HepG2 (cell line): Measurements from ENCODE around the gene MIOS. TPM values are rescaled to one million over a fixed set of nuclear protein-coding genes. Genes with fewer than 3 reads are reported as not detected.
A peak's percentile ranks its signal among the peaks of the same experiment; 100 is the strongest.

Source experiments
- EED ChIP-seq: sonication (generic); formaldehyde crosslinking; IDR thresholded peaks from 2 replicates; pipeline ENCODE4 v1.5.0; 2020; ENCODE audit warnings: mild to moderate bottlenecking, missing genetic modification reagents
- ESRRA ChIP-seq: sonication (generic); formaldehyde crosslinking; IDR thresholded peaks from 2 replicates; pipeline ENCODE4 v1.5.1; 2020; ENCODE audit warnings: mild to moderate bottlenecking, low read depth, missing genetic modification reagents
- GLI4 ChIP-seq: sonication (generic); formaldehyde crosslinking; IDR thresholded peaks from 2 replicates; pipeline ENCODE4 v1.5.1; 2020; ENCODE audit warnings: missing genetic modification reagents, mild to moderate bottlenecking, moderate library complexity, borderline replicate concordance
- HES4 ChIP-seq: sonication (generic); formaldehyde crosslinking; IDR thresholded peaks from 2 replicates; pipeline ENCODE4 v1.9.0; 2021; ENCODE audit warnings: mild to moderate bottlenecking, missing genetic modification reagents, borderline replicate concordance
- HNRNPLL ChIP-seq: fragments of 200-400 bp; formaldehyde crosslinking; IDR thresholded peaks from 2 replicates; pipeline ENCODE4 v1.6.1; 2017; ENCODE audit warnings: mild to moderate bottlenecking, low read depth, low read length; ENCODE audit not compliant: poor library complexity, severe bottlenecking
- KDM5A ChIP-seq: fragments of 200-600 bp; sonication (generic); IDR thresholded peaks from 2 replicates; pipeline ENCODE4 v1.7.0; 2018; ENCODE audit warnings: antibody characterized with exemption, mild to moderate bottlenecking, low read length, borderline replicate concordance
- MAZ ChIP-seq, 2 experiments: sonication (generic) in 1 of 2; formaldehyde crosslinking in 1 of 2; IDR thresholded peaks; 2 replicates each; pipeline versions ENCODE4 v1.5.0 to v1.6.1; 2012 to 2020; ENCODE audit warnings: low read depth in 2 of 2, mild to moderate bottlenecking in 2 of 2, borderline replicate concordance in 1 of 2, improper control_type of control experiment in 1 of 2, low read length in 1 of 2, missing genetic modification reagents in 1 of 2, moderate library complexity in 1 of 2
- NCOA2 ChIP-seq: sonication (generic); formaldehyde crosslinking; IDR thresholded peaks from 2 replicates; pipeline ENCODE4 v1.8.0; 2022; ENCODE audit warnings: inconsistent platforms
- NR0B2 ChIP-seq: sonication (generic); formaldehyde crosslinking; IDR thresholded peaks from 2 replicates; pipeline ENCODE4 v1.4.0; 2020; ENCODE audit warnings: mild to moderate bottlenecking, missing genetic modification reagents
- NR1H2 ChIP-seq: sonication (generic); formaldehyde crosslinking; IDR thresholded peaks from 2 replicates; pipeline ENCODE4 v1.8.1; 2022; ENCODE audit warnings: low read depth, missing genetic modification reagents, borderline replicate concordance
- NR2F2 ChIP-seq: IDR thresholded peaks from 2 replicates; pipeline ENCODE4 v1.6.1; 2012; ENCODE audit warnings: low read depth, inconsistent platforms, borderline replicate concordance
- PPARG ChIP-seq: conservative IDR thresholded peaks from 2 replicates; pipeline ENCODE4 v1.6.1; 2016; ENCODE audit warnings: missing biosample characterization, missing genetic modification reagents
- PRMT3 ChIP-seq: sonication (generic); formaldehyde crosslinking; IDR thresholded peaks from 2 replicates; pipeline ENCODE4 v1.8.1; 2022; ENCODE audit warnings: low read depth, mild to moderate bottlenecking, moderate library complexity, missing genetic modification reagents, borderline replicate concordance
- RBM22 ChIP-seq: fragments of 200-400 bp; formaldehyde crosslinking; optimal IDR thresholded peaks from 2 replicates; pipeline ENCODE3; 2017; ENCODE audit warnings: mild to moderate bottlenecking, low read length, moderate library complexity
- SETDB1 ChIP-seq: sonication (generic); formaldehyde crosslinking; IDR thresholded peaks from 2 replicates; pipeline ENCODE4 v1.5.1; 2020; ENCODE audit warnings: missing genetic modification reagents, mild to moderate bottlenecking, borderline replicate concordance
- SRSF1 ChIP-seq: fragments of 200-400 bp; formaldehyde crosslinking; optimal IDR thresholded peaks from 2 replicates; pipeline ENCODE3; 2017; ENCODE audit warnings: mild to moderate bottlenecking, low read depth, low read length, moderate library complexity
- YEATS2 ChIP-seq: sonication (generic); formaldehyde crosslinking; IDR thresholded peaks from 2 replicates; pipeline ENCODE4 v1.4.0; 2020; ENCODE audit warnings: missing genetic modification reagents, borderline replicate concordance
- ZNF225 ChIP-seq: sonication (generic); formaldehyde crosslinking; IDR thresholded peaks from 2 replicates; pipeline ENCODE4 v1.4.0; 2020; ENCODE audit warnings: mild to moderate bottlenecking, missing genetic modification reagents
- ZNF24 ChIP-seq: fragments of 450-650 bp; IDR thresholded peaks from 2 replicates; pipeline ENCODE4 v1.6.1; 2017; ENCODE audit warnings: antibody characterized with exemption, mild to moderate bottlenecking
- ZNF644 ChIP-seq: IDR thresholded peaks from 2 replicates; pipeline ENCODE4 v1.6.1; 2016; ENCODE audit warnings: low read depth
- ZNF703 ChIP-seq: sonication (generic); formaldehyde crosslinking; IDR thresholded peaks from 2 replicates; pipeline ENCODE4 v1.5.1; 2020; ENCODE audit warnings: missing genetic modification reagents, mild to moderate bottlenecking, moderate library complexity, borderline replicate concordance
- ZNF710 ChIP-seq: sonication (generic); formaldehyde crosslinking; IDR thresholded peaks from 2 replicates; pipeline ENCODE4 v1.5.0; 2020; ENCODE audit warnings: mild to moderate bottlenecking, missing genetic modification reagents, borderline replicate concordance
- ZNF776 ChIP-seq: sonication (generic); formaldehyde crosslinking; IDR thresholded peaks from 2 replicates; pipeline ENCODE4 v1.4.0; 2020; ENCODE audit warnings: mild to moderate bottlenecking, missing genetic modification reagents
- ZNF850 ChIP-seq: sonication (generic); formaldehyde crosslinking; conservative IDR thresholded peaks from 2 replicates; pipeline ENCODE4 v1.9.0; 2021; ENCODE audit warnings: mild to moderate bottlenecking, missing genetic modification reagents
- ZSCAN30 ChIP-seq: sonication (generic); formaldehyde crosslinking; IDR thresholded peaks from 2 replicates; pipeline ENCODE4 v1.5.0; 2020; ENCODE audit warnings: mild to moderate bottlenecking, missing genetic modification reagents
- polyA plus RNA-seq, 8 experiments: library from polyadenylated mRNA; depleted of rRNA in 3 of 8; stranded (reverse) in 7 of 8; unstranded in 1 of 8; fragments of >200 nt; fragmentation: Illumina TruSeq in 4 of 8; extraction: Trizol in 4 of 8; gene quantifications; 2 replicates each; pipeline versions ENCODE4 v1.2.1 to v1.2.3, GENCODE V29; 2011 to 2016; ENCODE audit warnings: low read depth in 4 of 8, missing spikeins in 1 of 8, mixed read lengths in 1 of 8; ENCODE audit not compliant: insufficient read depth in 1 of 8
- total RNA-seq, 5 experiments: library from RNA; depleted of rRNA; stranded (reverse); fragments of >200 nt; fragmentation: Illumina TruSeq; extraction: Trizol; gene quantifications; 2 replicates each; pipeline ENCODE4 v1.2.3, GENCODE V29; 2016; ENCODE audit warnings: low read depth in 1 of 5
- TF ChIP-seq, protein P1 (sequence below): sonication (generic); formaldehyde crosslinking; IDR thresholded peaks from 2 replicates; pipeline ENCODE4 v1.4.0; 2020; ENCODE audit warnings: missing genetic modification reagents, borderline replicate concordance

Gene MIOS
- total and polyA plus RNA-seq, 2 of the 13 experiments (the other 11 are each of a cell fraction or from before 2014, with no cell fraction given): 15.2 to 33.5 TPM

DNA sequence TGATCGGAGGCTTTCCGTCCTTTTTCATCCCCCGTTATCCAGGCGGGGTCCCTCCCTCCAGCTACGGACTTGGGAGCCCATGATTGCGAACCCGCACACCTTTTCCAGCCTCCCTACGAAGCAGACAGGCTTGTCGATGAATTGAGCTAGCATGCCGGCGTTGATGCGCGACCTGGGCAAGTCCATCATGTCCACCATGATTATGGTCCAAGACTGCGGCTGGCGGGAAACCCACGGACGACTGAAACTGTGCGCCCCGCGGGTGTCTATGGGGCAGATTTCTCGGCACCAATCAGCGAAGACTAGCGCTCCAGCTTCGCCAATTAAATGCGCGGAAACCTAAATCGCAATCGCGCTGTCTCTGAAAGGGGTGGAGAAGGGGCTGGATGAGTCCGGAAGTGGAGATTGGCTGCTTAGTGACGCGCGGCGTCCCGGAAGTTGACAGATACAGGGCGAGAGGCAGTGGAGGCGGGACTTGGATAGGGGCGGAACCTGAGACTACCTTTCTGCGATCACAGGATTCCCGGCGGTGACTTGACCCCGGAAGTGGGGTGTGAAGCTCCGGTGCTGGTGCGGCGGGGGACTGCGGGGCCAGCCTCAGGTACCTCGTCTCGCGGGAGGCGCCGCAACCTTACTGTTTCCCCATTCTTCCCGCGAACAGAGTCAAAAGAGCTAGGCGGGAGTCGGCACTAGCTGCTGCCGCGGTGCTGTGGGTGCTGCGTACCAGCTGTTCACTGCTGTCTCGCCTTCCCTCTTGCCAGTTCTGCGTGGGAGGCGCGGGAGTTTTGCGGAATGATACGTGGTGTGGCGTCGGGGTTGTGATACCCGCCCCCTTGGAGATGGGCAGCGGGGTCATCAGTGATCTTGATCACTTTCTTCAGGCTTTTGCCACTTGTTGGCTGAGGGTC lies 73.8 kb downstream of the MIOS start, which contains the start of gene UMAD1 (continued):
- TF ChIP-seq PRMT3 (CRISPR knock-in tag): no peak
- 0 out of 2 replicates have a peak, but pooled peaks have one; percentile 9 for TF ChIP-seq NCOA2
- TF ChIP-seq RBM22: no peak
- no peak for TF ChIP-seq ZNF776
- TF ChIP-seq PPARG (CRISPR knock-in tag): no peak
- TF ChIP-seq SRSF1: no peak
- TF ChIP-seq YEATS2 (CRISPR knock-in tag): peak; percentile 75; the same call in 1 of the 2 replicates
- no peak for TF ChIP-seq SETDB1 (CRISPR knock-in tag)
- no peak for TF ChIP-seq ZNF850
- TF ChIP-seq, protein P1, sequence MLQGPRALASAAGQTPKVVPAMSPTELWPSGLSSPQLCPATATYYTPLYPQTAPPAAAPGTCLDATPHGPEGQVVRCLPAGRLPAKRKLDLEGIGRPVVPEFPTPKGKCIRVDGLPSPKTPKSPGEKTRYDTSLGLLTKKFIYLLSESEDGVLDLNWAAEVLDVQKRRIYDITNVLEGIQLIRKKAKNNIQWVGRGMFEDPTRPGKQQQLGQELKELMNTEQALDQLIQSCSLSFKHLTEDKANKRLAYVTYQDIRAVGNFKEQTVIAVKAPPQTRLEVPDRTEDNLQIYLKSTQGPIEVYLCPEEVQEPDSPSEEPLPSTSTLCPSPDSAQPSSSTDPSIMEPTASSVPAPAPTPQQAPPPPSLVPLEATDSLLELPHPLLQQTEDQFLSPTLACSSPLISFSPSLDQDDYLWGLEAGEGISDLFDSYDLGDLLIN (CRISPR knock-in tag): peak; percentile 88; the same call in 1 of the 2 replicates
- TF ChIP-seq EED (CRISPR knock-in tag): no peak
- TF ChIP-seq ZSCAN30 (CRISPR knock-in tag): no peak
- no peak for TF ChIP-seq ZNF225 (CRISPR knock-in tag)
- TF ChIP-seq NR0B2 (CRISPR knock-in tag): 0 out of 2 replicates have a peak, but pooled peaks have one; percentile 34
- peak; percentile 27; the same call in 1 of the 2 replicates for TF ChIP-seq NR2F2
- no peak for TF ChIP-seq MAZ (IDR thresholded peaks at IDR 0.05; ENCODE audit: borderline replicate concordance, low read depth, low read length)
- peak; percentile 57 for TF ChIP-seq MAZ (CRISPR knock-in tag; IDR thresholded peaks at IDR 0.05; ENCODE audit: low read depth)
- peak; percentile 78; the same call in 1 of the 2 replicates for TF ChIP-seq KDM5A
- TF ChIP-seq HES4: 0 out of 2 replicates have a peak, but pooled peaks have one; percentile 50
- no peak for TF ChIP-seq ZNF24
- TF ChIP-seq GLI4 (CRISPR knock-in tag): no peak
- no peak for TF ChIP-seq ESRRA (CRISPR knock-in tag)
- TF ChIP-seq ZNF644 (CRISPR knock-in tag): peak; percentile 81
- TF ChIP-seq ZNF703 (CRISPR knock-in tag): no peak
- TF ChIP-seq ZNF710 (CRISPR knock-in tag): peak; percentile 32; the same call in 1 of the 2 replicates
- peak; percentile 74 for TF ChIP-seq HNRNPLL
- no peak for TF ChIP-seq NR1H2 (CRISPR knock-in tag)
